Measurements from ENCODE around the gene DHX40. TPM values are rescaled to one million over a fixed set of nuclear protein-coding genes. Genes with fewer than 3 reads are reported as not detected.
A peak's percentile ranks its signal among the peaks of the same experiment; 100 is the strongest.

DHX40 gene
- polyA plus RNA-seq, 2 of the 4 experiments (the other 2 are of a cell fraction) = 55.8 to 109 TPM

- Histone ChIP-seq H3K4me1 (no peaks in the 10 kb centered on the region), H3K9me3 (no peaks in the 10 kb centered on the region), H3K4me2 (no peak overlapping the region), H3K4me3 (no peak overlapping the region), H3K27ac (no peak overlapping the region)
- TF ChIP-seq KDM1A (IDR thresholded peaks at IDR 0.05; ENCODE audit: low read depth) (no peak), MAFK (IDR thresholded peaks at IDR 0.05; ENCODE audit: partially characterized antibody) (peak; percentile 74)
- CTCF ChIA-PET = interaction anchor here (1.6 kb wide), 1 partner anchor 301 kb away, joined by 4 read pairs; no protein-coding TSS in a partner anchor
- ATAC-seq (no peak), FAIRE-seq (no peak), DNase-seq (ENCODE audit: low read depth in 1 of 2, low spot score in 1 of 2) (no peak)
- POLR2A ChIA-PET = no interaction called here
Observed at GRCh38 chr17:59611503-59611902, 46.1 kb downstream of the DHX40 start.

- ATAC-seq (no peak), FAIRE-seq (no peak), DNase-seq (ENCODE audit: low read depth in 1 of 2, low spot score in 1 of 2) (no peak)
- Histone ChIP-seq H3K4me2 (no peak overlapping the region), H3K4me1 (peaks cover 13% of the 10 kb centered on the region; the same call in 2 of the 3 replicates), H3K27ac (no peak overlapping the region), H3K4me3 (no peak overlapping the region), H3K9me3 (no peaks in the 10 kb centered on the region)
- 96% methylated on average over 7 of the region's 7 CpGs for WGBS (ENCODE audit: missing lambda C conversion rate)
- TF ChIP-seq EP300 (IDR thresholded peaks at IDR 0.05) = no peak
- no peak for TF ChIP-seq CHD2 (IDR thresholded peaks at IDR 0.05; ENCODE audit: low read length, partially characterized antibody)
- no peak for TF ChIP-seq ESRRA (IDR thresholded peaks at IDR 0.05; ENCODE audit: borderline replicate concordance, low read length)
- no peak for TF ChIP-seq GATA3 (IDR thresholded peaks at IDR 0.05; ENCODE audit: borderline replicate concordance)
- TF ChIP-seq EHMT2 (IDR thresholded peaks at IDR 0.05; ENCODE audit: low read depth) = no peak
- TF ChIP-seq HMGXB4 (CRISPR knock-in tag; IDR thresholded peaks at IDR 0.05; ENCODE audit: borderline replicate concordance) = no peak
- no peak for TF ChIP-seq BCL3 (IDR thresholded peaks at IDR 0.05)
- TF ChIP-seq CBX2 (IDR thresholded peaks at IDR 0.05; ENCODE audit: borderline replicate concordance, low read depth) = no peak
- TF ChIP-seq ZFP36 (IDR thresholded peaks at IDR 0.05; ENCODE audit: borderline replicate concordance, partially characterized antibody) = no peak
- no peak for TF ChIP-seq PBX3 (IDR thresholded peaks at IDR 0.05)
- no peak for TF ChIP-seq HOXB13 (CRISPR knock-in tag; IDR thresholded peaks at IDR 0.05; ENCODE audit: low read depth)
- no peak for TF ChIP-seq USF2 (IDR thresholded peaks at IDR 0.05)
- TF ChIP-seq RARB (CRISPR knock-in tag; IDR thresholded peaks at IDR 0.05) = no peak
- no peak for TF ChIP-seq CEBPB (IDR thresholded peaks at IDR 0.05)
- TF ChIP-seq HDAC2 (IDR thresholded peaks at IDR 0.05) = no peak
- TF ChIP-seq NR3C1 (IDR thresholded peaks at IDR 0.05) = no peak
- no peak for TF ChIP-seq ELK1 (IDR thresholded peaks at IDR 0.05; ENCODE audit: low read depth, low read length)
- no peak for TF ChIP-seq HOXA7 (CRISPR knock-in tag; IDR thresholded peaks at IDR 0.05)
- TF ChIP-seq EHF (CRISPR knock-in tag; IDR thresholded peaks at IDR 0.05) = no peak
- CTCF ChIA-PET = interaction anchor here (0.6 to 1.4 kb wide), 4 partner anchors 9 to 51 kb away, joined by 3 to 6 read pairs (median 4); partner anchors contain the start of gene DHX40
- POLR2A ChIA-PET = no interaction called here
Observed at GRCh38 chr17:59616253-59616920, 51.0 kb downstream of the DHX40 start.

All from A549 (cell line).